GM19463 (cell line): ENCODE results near the gene BRCA1.
A peak's percentile ranks its signal among the peaks of the same experiment; 100 is the strongest.

Experiments
- ATAC-seq: cut with Tn5 transposase; IDR thresholded peaks from one replicate; pipeline ENCODE4 v1.9.1; 2021; ENCODE audit warnings: mild to moderate bottlenecking, moderate library complexity; ENCODE audit not compliant: unreplicated experiment

Gene BRCA1

GRCh38 chr17:43025766-43026537 is 99.2 kb downstream of the BRCA1 start:
- ATAC-seq = no peak

- no peak for ATAC-seq
These were observed 99.9 kb downstream of the BRCA1 start for GRCh38 chr17:43025290-43025657.

- peak; percentile 40 for ATAC-seq
These were observed 100.5 kb downstream of the BRCA1 start, which contains the start of gene RND2 for GRCh38 chr17:43024407-43025289. Gene RND2 (plus strand): TSS chr17:43025231. CDS start chr17:43025348, 117 bp downstream.

- no peak for ATAC-seq
These were observed 103.2 kb downstream of the BRCA1 start, which contains the start of gene VAT1 for GRCh38 chr17:43021741-43022512. Gene VAT1 (minus strand): TSS chr17:43022385. CDS start chr17:43022322, 63 bp downstream.

GRCh38 chr17:43020789-43021740 is 104.1 kb downstream of the BRCA1 start:
- ATAC-seq = no peak

- no peak for ATAC-seq
These were observed 105.0 kb downstream of the BRCA1 start for GRCh38 chr17:43020030-43020621.

GRCh38 chr17:43019418-43019817 is 105.7 kb downstream of the BRCA1 start:
- ATAC-seq = no peak

GRCh38 chr17:43018932-43019331 is 106.2 kb downstream of the BRCA1 start:
- no peak for ATAC-seq

GRCh38 chr17:43018008-43018853 is 106.9 kb downstream of the BRCA1 start:
- no peak for ATAC-seq

GRCh38 chr17:43016216-43016615 is 108.9 kb downstream of the BRCA1 start:
- ATAC-seq = no peak

GRCh38 chr17:43015579-43015978 is 109.6 kb downstream of the BRCA1 start:
- ATAC-seq = no peak

GRCh38 chr17:43014649-43015542 is 110.3 kb downstream of the BRCA1 start:
- no peak for ATAC-seq

- no peak for ATAC-seq
These were observed 111.0 kb downstream of the BRCA1 start for GRCh38 chr17:43014020-43014648.

GRCh38 chr17:43013296-43013695 is 111.9 kb downstream of the BRCA1 start:
- no peak for ATAC-seq

- ATAC-seq = no peak
These were observed 113.3 kb downstream of the BRCA1 start for GRCh38 chr17:43011728-43012472.

GRCh38 chr17:43010667-43011308 is 114.4 kb downstream of the BRCA1 start:
- ATAC-seq = no peak
